Astrocyte (in vitro differentiated cells and primary cell): ENCODE measurements around the gene RPS6KA3.

Experiments
- CTCF ChIP-seq: IDR thresholded peaks from 2 replicates; pipeline ENCODE4 v1.5.1; 2011; ENCODE audit warnings: low read depth, mild to moderate bottlenecking, inconsistent platforms, low read length, moderate library complexity; ENCODE audit not compliant: insufficient read depth
- EZH2 ChIP-seq: IDR thresholded peaks from 2 replicates; pipeline ENCODE4 v1.6.1; 2012; ENCODE audit warnings: mild to moderate bottlenecking, low read length, inconsistent platforms; ENCODE audit not compliant: insufficient read depth

- TF ChIP-seq CTCF (no peak), EZH2 (no peak)
Observed at GRCh38 chrX:20141281-20142220, 125.2 kb downstream of the RPS6KA3 start, which contains the start of gene EIF1AX.
